Measurements from ENCODE around the gene NSUN3. TPM values are rescaled to one million over a fixed set of nuclear protein-coding genes. Genes with fewer than 3 reads are reported as not detected.

The NSUN3 gene
- total RNA-seq, 1 donor from 2014 or later = 4.8 TPM

GRCh38 chr3:94176988-94177745 lies 114.3 kb downstream of the NSUN3 start:
- DNase-seq (ENCODE audit: low spot score) (no peak), ATAC-seq (peak; percentile 24)

Other genes starting within 250 kb of the NSUN3 start
- gene PROS1, start 89.2 kb upstream of the NSUN3 start, total RNA-seq = 147 TPM
- 4.2 TPM for gene ARL13B, start 82.9 kb upstream of the NSUN3 start, total RNA-seq
- gene STX19, start 34.5 kb upstream of the NSUN3 start, total RNA-seq = not detected
- gene DHFR2, start 145 bp upstream of the NSUN3 start, total RNA-seq = 4.1 TPM